Glomerular endothelial cell (primary cell): ENCODE measurements around the gene NR2C2AP. TPM values are rescaled to one million over a fixed set of nuclear protein-coding genes. Genes with fewer than 3 reads are reported as not detected.
"Not testable (repeated sequence)": the region's sequence is repeated elsewhere in the genome, so short reads cannot be mapped to it uniquely, and the experiment has no call there.

Source experiments
- DNase-seq: peaks from one replicate; pipeline ENCODE4 v3.0.0-alpha.2; 2011; ENCODE audit warnings: low read depth, low spot score; ENCODE audit errors: extremely low read depth
- total RNA-seq: library from RNA; depleted of rRNA; stranded (reverse); fragments of >200 nt; gene quantifications from 2 replicates; pipeline ENCODE4 v1.2.3, GENCODE V29; 2015

NR2C2AP gene
- 3.1 and 8.5 TPM in 2 replicates for total RNA-seq

GRCh38 chr19:19203012-19203856 lies at the start of gene NR2C2AP:
Gene NR2C2AP (minus strand): TSS chr19:19203414. CDS start chr19:19203060, 354 bp downstream.
- no peak for DNase-seq

- no peak for DNase-seq
These were observed 47.1 kb upstream of the NR2C2AP start for GRCh38 chr19:19250196-19250801.

GRCh38 chr19:19240476-19240875 lies 37.3 kb upstream of the NR2C2AP start:
- DNase-seq, result no peak

GRCh38 chr19:19239675-19240074 lies 36.5 kb upstream of the NR2C2AP start:
- DNase-seq, result no peak

GRCh38 chr19:19238126-19238894 lies 35.1 kb upstream of the NR2C2AP start:
- no peak for DNase-seq

- no peak for DNase-seq
These were observed 33.0 kb upstream of the NR2C2AP start for GRCh38 chr19:19236173-19236572.

GRCh38 chr19:19234220-19234816 lies 31.1 kb upstream of the NR2C2AP start:
- DNase-seq, result no peak

- no peak for DNase-seq
These were observed 29.1 kb upstream of the NR2C2AP start for GRCh38 chr19:19232261-19232721.

- no peak for DNase-seq
These were observed 27.8 kb upstream of the NR2C2AP start for GRCh38 chr19:19230999-19231398.

GRCh38 chr19:19229701-19230100 lies 26.5 kb upstream of the NR2C2AP start:
- no peak for DNase-seq

- DNase-seq, result no peak
These were observed 24.0 kb upstream of the NR2C2AP start for GRCh38 chr19:19227217-19227616.

- no peak for DNase-seq
These were observed 23.4 kb upstream of the NR2C2AP start for GRCh38 chr19:19226663-19227062.

GRCh38 chr19:19226204-19226603 lies 23.0 kb upstream of the NR2C2AP start:
- no peak for DNase-seq

GRCh38 chr19:19224852-19225494 lies 21.8 kb upstream of the NR2C2AP start:
- DNase-seq, result no peak

- no peak for DNase-seq
These were observed 21.1 kb upstream of the NR2C2AP start for GRCh38 chr19:19224150-19224851.

- no peak for DNase-seq
These were observed 20.4 kb upstream of the NR2C2AP start for GRCh38 chr19:19223636-19224035.

- DNase-seq, result no peak
These were observed 19.8 kb upstream of the NR2C2AP start for GRCh38 chr19:19223060-19223459.

- DNase-seq, result not testable (repeated sequence)
These were observed 17.8 kb upstream of the NR2C2AP start for GRCh38 chr19:19221000-19221399.

- DNase-seq, result no peak
These were observed 15.7 kb upstream of the NR2C2AP start for GRCh38 chr19:19218911-19219310.

GRCh38 chr19:19217099-19217498 lies 13.9 kb upstream of the NR2C2AP start:
- no peak for DNase-seq
